Kidney (tissue), 11 donors: ENCODE measurements around the gene FCGR3A. TPM values are rescaled to one million over a fixed set of nuclear protein-coding genes. Genes with fewer than 3 reads are reported as not detected.
"Not testable (repeated sequence)": the region's sequence is repeated elsewhere in the genome, so short reads cannot be mapped to it uniquely, and the experiment has no call there.

Source experiments
- DNase-seq, 5 donors: peaks; one replicate each; pipeline ENCODE4 v3.0.0-alpha.2; 2013 to 2020
- FAIRE-seq: peaks from 2 replicates; lab custom pipeline; 2012; peaks lifted over from hg19 to GRCh38; lab: Jason Lieb, UNC
- H3K27ac ChIP-seq, 2 donors: one replicate each; pipeline ENCODE4 v1.7.0; 2013; ENCODE audit warnings: low read depth in 2 of 2, low read length in 2 of 2, inconsistent platforms in 1 of 2
- H3K27me3 ChIP-seq: one replicate; pipeline ENCODE4 v1.7.1; 2013; ENCODE audit warnings: low read length, inconsistent platforms; ENCODE audit not compliant: control insufficient read depth, insufficient read depth
- H3K36me3 ChIP-seq, 3 donors: one replicate each; pipeline versions ENCODE4 v1.7.0 to v1.7.1; 2013; ENCODE audit warnings: low read length in 3 of 3, control low read depth in 1 of 3, inconsistent platforms in 1 of 3; ENCODE audit not compliant: insufficient read depth in 3 of 3, control insufficient read depth in 2 of 3
- H3K4me1 ChIP-seq, 3 donors: one replicate each; pipeline versions ENCODE4 v1.7.0 to v1.7.1; 2013; ENCODE audit warnings: low read length in 3 of 3, inconsistent platforms in 1 of 3, low read depth in 1 of 3; ENCODE audit not compliant: control insufficient read depth in 2 of 3, insufficient read depth in 2 of 3
- H3K4me3 ChIP-seq, 3 donors: one replicate each; pipeline versions ENCODE4 v1.7.0 to v1.8.1; 2013; ENCODE audit warnings: low read length in 3 of 3, control low read depth in 1 of 3, inconsistent platforms in 1 of 3
- H3K9ac ChIP-seq, 3 donors: one replicate each; pipeline versions ENCODE4 v1.7.0 to v1.7.1; 2013; ENCODE audit warnings: low read length in 3 of 3, control low read depth in 1 of 3, inconsistent platforms in 1 of 3
- H3K9me3 ChIP-seq, 3 donors: one replicate each; pipeline versions ENCODE4 v1.7.0 to v1.7.1; 2013; ENCODE audit warnings: low read length in 3 of 3, control low read depth in 1 of 3, inconsistent platforms in 1 of 3; ENCODE audit not compliant: control insufficient read depth in 2 of 3, insufficient read depth in 1 of 3
- intact Hi-C: fragments of 100-400 bp; cut with DNase I; formaldehyde crosslinking; loops from one replicate; pipeline ENCODE4 v1.11.1; 2022
- polyA plus RNA-seq: library from polyadenylated mRNA; stranded (reverse); fragments of 350-450 nt; fragmentation: Illumina TruSeq; extraction: RNeasy Lipid Tissue Mini Kit (QIAGEN cat#74804); gene quantifications from one replicate; pipeline ENCODE4 v1.2.3, GENCODE V29; 2014; ENCODE audit warnings: low read depth, low replicate concordance; ENCODE audit not compliant: insufficient read depth
- total RNA-seq: library from RNA; stranded (reverse); fragmentation: NEBNext Ultra II Directional; extraction: Animal tissue kit (Norgen Biotek cat#: 25700); gene quantifications from one replicate; pipeline ENCODE4 v1.2.1, GENCODE V29; 2021
- donor health status: control.
- donor health status: control.
- donor health status: DM: yes; HTN: yes; CAD: no.
- donor health status: Normal renal cell carcinoma (clear cell type).

FCGR3A gene
- total and polyA plus RNA-seq, 2 donors from 2014 or later: 12.2 to 41.7 TPM

- intact Hi-C loops, DNase-seq, H3K36me3 ChIP-seq, FAIRE-seq, H3K4me3 ChIP-seq, H3K27ac ChIP-seq, H3K27me3 ChIP-seq, H3K4me1 ChIP-seq, H3K9me3 ChIP-seq, H3K9ac ChIP-seq: not testable (repeated sequence)
Observed at GRCh38 chr1:161554340-161554739, 4.7 kb upstream of the FCGR3A start.

DNA sequence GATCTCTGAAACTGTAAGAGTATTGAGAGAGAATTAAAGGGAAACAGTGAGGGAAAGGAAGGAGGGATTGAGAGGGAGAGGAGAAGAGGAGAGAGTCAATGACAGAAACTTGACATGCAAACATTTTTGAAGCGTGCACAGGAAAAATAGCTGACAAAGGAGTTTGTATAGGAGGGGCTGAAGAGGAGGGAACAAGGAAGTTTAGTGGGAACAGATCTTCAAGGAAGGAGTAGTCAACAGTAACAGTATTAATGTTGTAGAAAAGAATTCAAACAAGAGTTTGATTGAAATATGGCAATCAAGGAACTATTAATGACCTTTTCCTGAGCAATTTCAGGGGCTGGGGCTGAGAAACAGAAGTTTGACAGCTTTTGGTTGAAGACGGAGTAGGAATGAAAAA, 4.0 kb upstream of the FCGR3A start:
- H3K9ac ChIP-seq, H3K4me1 ChIP-seq, H3K4me3 ChIP-seq, DNase-seq, H3K9me3 ChIP-seq, FAIRE-seq, H3K27me3 ChIP-seq, H3K36me3 ChIP-seq, intact Hi-C loops, H3K27ac ChIP-seq: not testable (repeated sequence)

GRCh38 chr1:161550942-161551341, 1.3 kb upstream of the FCGR3A start:
- H3K4me1 ChIP-seq, H3K36me3 ChIP-seq, DNase-seq, intact Hi-C loops, FAIRE-seq, H3K4me3 ChIP-seq, H3K9ac ChIP-seq, H3K27ac ChIP-seq, H3K9me3 ChIP-seq, H3K27me3 ChIP-seq: not testable (repeated sequence)

DNA sequence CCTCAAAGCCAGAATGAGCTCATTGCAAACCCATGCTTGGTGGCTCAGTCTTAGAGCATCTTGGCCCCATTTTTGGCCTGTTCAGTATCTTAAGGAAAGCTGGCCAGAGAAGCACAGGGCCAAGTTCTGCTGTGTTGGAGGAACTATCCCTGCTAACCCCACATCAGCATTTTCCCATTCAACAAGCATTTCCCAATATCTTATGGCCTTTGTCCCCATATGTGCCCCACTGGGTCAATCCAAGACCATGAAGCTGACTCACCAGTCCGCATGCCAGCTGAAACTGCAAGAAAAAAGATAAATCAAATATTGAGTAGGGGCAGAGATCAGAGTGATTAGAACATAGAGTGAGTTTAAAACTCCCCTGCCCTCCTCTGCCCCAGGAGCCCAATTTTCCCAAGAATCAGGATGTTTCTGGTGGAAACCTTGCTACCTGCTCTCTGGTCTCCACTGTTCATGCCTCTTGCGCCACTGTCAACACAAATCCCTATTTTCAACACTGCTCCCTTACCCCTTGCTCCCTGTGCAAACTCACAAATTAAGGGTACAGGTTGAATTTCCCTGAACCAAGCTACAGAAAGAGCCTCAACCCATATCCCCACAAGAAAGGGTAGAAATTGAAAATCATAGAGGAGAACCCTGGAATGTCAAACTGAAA, 740 bp downstream of the FCGR3A start:
- H3K27me3 ChIP-seq, H3K4me3 ChIP-seq, intact Hi-C loops, H3K27ac ChIP-seq, H3K36me3 ChIP-seq, FAIRE-seq, DNase-seq, H3K9me3 ChIP-seq, H3K4me1 ChIP-seq, H3K9ac ChIP-seq: not testable (repeated sequence)

DNA sequence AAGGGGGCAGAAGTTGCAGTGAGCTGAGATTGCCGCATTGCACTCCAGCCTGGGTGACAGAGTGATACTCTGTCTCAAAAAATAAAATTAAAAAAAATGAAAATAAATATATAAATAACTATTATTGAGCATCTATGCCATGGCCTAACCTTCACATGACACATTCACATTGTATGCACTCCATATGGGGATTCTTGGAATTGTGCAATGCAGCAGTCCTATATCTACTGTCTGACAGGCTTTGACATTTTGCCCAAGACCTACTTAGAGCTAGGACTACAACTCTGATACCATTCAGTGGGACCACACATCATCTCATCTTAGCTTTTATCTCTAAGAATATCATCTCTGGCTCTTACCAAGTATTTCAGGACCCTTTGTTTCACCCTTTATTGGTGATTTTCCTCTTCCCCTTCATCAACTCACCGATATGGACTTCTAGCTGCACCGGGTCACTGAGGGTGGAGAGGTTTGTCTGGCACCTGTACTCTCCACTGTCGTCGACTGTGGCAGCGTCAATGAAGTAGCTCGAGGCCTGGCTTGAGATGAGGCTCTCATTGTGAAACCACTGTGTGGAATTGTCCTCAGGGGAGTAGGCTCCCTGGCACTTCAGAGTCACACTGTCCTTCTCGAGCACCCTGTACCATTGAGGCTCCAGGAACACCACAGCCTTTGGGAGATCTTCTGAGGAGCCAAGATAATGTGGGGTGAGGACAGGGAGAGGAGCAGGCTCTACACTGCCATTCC, 1.4 kb downstream of the FCGR3A start:
- H3K9me3 ChIP-seq, H3K4me3 ChIP-seq, FAIRE-seq, DNase-seq, H3K27ac ChIP-seq, H3K27me3 ChIP-seq, H3K9ac ChIP-seq, H3K4me1 ChIP-seq, H3K36me3 ChIP-seq, intact Hi-C loops: not testable (repeated sequence)

DNA sequence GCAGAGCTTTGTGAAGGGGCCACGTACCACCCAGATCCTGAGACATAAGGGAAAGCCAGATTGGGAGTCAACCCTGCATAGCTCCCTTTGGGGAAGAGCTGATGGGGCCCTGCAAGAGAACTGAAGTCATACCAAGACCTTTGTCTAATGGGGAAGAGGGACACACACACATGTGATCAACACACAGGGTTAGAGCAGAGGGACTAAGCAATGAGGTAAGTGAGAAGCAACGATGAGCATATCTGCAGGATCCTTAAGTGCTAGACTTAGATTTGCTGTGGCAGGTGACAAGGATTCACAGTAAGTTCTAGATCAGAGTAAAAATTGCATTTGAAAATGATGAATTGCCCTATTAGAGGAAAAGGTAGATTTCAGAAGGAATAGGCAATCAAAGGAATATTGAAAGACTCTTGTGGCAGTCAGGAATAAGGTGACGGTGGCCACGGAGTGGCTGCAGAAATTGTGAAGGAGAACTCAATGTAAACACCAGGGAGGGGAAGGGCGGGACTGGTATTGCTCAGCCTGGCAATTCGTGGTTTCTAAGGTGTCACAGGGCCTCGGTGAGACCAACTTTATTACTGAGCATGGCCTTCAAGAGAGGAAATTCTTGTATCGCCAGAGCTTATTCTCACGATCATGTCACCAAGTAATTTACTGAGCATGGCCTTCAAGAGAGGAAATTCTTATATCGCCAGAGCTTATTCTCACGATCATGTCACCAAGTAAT, 4.5 kb downstream of the FCGR3A start:
- H3K4me3 ChIP-seq, H3K27me3 ChIP-seq, FAIRE-seq, H3K9me3 ChIP-seq, H3K9ac ChIP-seq, H3K36me3 ChIP-seq, intact Hi-C loops, DNase-seq, H3K4me1 ChIP-seq, H3K27ac ChIP-seq: not testable (repeated sequence)

- FAIRE-seq, DNase-seq, H3K4me1 ChIP-seq, H3K27me3 ChIP-seq, H3K27ac ChIP-seq, H3K4me3 ChIP-seq, H3K36me3 ChIP-seq, H3K9me3 ChIP-seq, H3K9ac ChIP-seq, intact Hi-C loops: not testable (repeated sequence)
Observed at GRCh38 chr1:161543125-161543524, 6.5 kb downstream of the FCGR3A start.

GRCh38 chr1:161542091-161542559, 7.5 kb downstream of the FCGR3A start:
- H3K4me1 ChIP-seq, H3K27me3 ChIP-seq, DNase-seq, H3K27ac ChIP-seq, FAIRE-seq, H3K36me3 ChIP-seq, H3K4me3 ChIP-seq, intact Hi-C loops, H3K9me3 ChIP-seq, H3K9ac ChIP-seq: not testable (repeated sequence)
